Erythroblast (primary cell): ENCODE results near the gene IQCH.

ENCODE experiments used
- DNase-seq, 2 experiments: peaks; one replicate each; lab custom pipeline; 2025; lab: John Stamatoyannopoulos, UW
- GATA1 ChIP-seq: IDR thresholded peaks from 2 replicates; pipeline ENCODE4 v1.6.1; 2011; ENCODE audit warnings: low read depth, mild to moderate bottlenecking, control low read depth, low read length, moderate library complexity
- POLR2A ChIP-seq: IDR thresholded peaks from 2 replicates; pipeline ENCODE4 v1.6.1; 2011; ENCODE audit warnings: mild to moderate bottlenecking, low read length

The IQCH gene

GRCh38 chr15:67254238-67255175 lies at the start of gene IQCH, which contains the start of gene AAGAB:
Gene IQCH, plus strand, starts transcription at chr15:67254786. Its CDS starts 111 bp downstream, at chr15:67254897.
Gene AAGAB, minus strand, starts transcription at chr15:67254661. Its CDS starts 30 bp downstream, at chr15:67254631.
- TF ChIP-seq GATA1 (no peak), POLR2A (peak; percentile 92)
- peak; percentile 98 to 99 for DNase-seq

GRCh38 chr15:67207555-67208207 lies 46.9 kb upstream of the IQCH start:
- no peak for TF ChIP-seq GATA1
- no peak for DNase-seq

- TF ChIP-seq POLR2A (no peak), GATA1 (no peak)
- DNase-seq: peak; percentile 17 to 67
Measured at GRCh38 chr15:67208396-67208795, 46.2 kb upstream of the IQCH start.

DNA sequence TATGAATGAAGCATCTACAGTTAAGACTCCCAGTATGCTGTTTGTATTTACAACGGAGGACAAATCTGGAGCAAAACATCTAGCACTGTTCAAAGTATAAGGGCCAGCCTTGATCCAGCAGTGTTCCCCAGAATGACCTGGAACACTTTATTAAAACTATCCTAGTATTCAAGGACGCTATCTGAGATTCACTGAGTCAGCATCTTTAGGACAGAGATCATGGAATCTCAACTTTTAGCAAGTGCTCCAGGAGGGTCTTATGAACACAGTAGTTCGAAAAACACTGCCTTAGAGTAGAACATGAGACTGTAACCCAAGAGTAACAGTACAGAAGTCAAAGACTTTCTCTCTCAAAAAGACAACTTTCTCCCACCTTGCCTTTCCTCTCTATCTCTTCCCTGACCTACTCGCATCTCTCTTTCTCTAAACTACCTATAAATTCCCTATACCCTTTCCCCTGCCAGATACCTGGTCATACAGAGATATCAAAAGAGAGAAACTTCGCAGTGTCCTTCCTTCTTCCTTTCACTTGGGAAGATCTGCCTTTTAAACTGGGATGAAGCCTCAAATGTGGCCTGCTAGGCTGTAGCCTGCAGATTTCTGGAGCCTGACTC lies 43.9 kb upstream of the IQCH start:
- no peak for DNase-seq
- TF ChIP-seq POLR2A (no peak), GATA1 (no peak)

DNA sequence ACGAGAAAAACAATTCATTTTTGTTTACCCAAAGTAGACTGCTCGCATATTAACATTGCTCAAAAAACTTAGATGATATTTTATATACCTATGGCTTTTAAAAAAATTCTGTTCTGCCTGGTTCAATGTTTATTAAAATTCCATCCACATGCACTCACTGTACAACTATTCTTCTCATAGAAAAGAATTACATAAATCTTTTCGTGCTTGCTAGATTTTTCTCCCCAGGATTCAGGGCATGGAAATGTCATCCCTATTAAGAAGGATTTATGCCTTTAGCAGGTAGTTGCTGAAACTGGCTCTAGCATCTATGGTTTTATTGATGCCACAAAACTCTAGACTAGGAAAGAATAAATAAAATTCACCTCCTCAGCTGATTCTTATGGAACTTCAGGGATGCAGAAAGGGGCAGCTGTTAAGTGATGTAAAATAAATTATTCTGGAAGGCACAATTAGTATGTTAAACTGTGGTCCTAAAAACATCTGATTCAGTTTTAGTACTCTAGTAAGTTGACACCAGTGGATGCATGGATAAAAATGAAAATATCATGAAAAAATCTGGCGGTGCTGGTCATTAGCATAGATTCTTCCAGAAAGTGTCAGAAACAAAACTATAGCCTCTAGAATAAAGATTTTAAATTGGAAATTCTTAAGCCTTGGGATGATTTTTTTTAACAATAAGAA lies 41.8 kb upstream of the IQCH start:
- TF ChIP-seq GATA1 (no peak), POLR2A (no peak)
- DNase-seq: no peak

DNA sequence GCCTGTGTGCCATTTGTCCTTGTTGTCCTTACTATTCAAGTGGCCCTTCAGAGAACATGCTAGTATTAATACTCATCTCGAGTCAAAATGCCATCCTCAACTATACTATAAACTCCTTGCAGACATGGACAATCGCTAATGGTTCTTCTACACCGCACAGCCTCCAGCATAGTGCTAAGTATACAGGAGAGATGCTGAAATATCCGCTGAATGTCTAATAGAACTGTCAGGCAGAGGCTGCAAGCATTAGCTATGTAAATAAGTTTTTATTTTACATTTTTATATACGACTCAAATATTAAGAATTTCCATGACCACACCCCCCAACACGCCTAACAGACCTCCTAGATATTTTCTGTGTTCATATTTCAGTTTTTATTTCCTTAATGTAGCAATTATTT lies 39.5 kb upstream of the IQCH start:
- no peak for DNase-seq

DNA sequence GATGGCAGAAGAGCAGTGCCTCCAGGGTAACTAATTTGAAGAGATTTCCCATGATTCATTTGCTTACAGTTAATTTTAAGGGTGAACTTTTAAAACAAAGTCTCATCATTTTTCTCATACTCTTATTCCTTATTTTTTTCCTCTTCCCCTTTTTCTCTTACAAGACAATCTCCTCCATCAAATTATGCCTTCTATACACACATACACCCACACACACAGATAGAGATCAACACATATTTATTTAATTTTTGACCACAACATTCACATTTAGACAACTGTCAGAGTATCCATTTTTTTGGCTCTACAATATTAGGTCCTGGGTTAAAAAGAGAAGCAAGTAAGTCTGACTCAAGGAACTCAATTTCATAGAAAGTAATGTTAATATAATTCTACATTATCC lies 37.7 kb upstream of the IQCH start:
- no peak for TF ChIP-seq GATA1
- TF ChIP-seq POLR2A: no peak
- DNase-seq: no peak

More for the DNA sequence above, 39.5 kb upstream of the IQCH start:
- TF ChIP-seq GATA1: no peak
- TF ChIP-seq POLR2A: no peak

DNA sequence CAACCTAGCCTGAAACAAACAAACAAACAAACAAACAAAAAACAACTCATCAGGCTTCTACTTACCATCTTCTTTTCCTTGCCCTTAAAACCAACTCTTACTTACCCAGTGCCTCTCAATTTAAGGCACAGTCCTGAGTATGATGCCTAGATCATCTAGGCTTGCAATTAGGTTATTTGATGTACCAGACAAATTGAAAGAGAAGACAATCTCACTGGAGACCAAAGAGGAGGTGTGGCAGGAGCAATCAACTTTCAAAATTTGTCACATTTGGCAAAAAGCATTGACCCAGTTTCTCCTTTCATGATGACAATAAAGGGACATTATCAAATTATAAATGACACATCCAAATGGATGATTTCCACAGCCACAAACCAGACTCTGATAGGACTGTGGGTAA lies 36.2 kb upstream of the IQCH start:
- DNase-seq: no peak
- TF ChIP-seq GATA1: no peak
- no peak for TF ChIP-seq POLR2A

DNA sequence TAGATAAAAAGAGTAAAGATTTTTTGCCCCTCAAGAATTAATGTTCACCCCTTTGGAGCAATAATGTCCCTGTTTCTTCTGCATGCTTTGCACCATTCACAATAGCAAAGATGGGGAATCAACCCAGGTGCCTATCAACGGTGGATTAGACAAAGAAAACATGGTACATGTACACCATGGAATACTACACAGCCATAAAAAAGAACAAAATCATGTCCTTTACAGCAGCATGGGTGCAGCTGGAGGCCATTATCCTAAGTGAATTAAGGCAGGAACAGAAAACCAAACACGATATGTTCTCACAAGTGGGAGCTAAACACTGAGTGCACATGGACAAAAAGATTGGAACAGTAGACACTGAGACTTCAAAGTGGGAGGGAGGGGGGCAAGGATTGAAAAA lies 35.3 kb upstream of the IQCH start:
- no peak for TF ChIP-seq GATA1
- TF ChIP-seq POLR2A: no peak

DNA sequence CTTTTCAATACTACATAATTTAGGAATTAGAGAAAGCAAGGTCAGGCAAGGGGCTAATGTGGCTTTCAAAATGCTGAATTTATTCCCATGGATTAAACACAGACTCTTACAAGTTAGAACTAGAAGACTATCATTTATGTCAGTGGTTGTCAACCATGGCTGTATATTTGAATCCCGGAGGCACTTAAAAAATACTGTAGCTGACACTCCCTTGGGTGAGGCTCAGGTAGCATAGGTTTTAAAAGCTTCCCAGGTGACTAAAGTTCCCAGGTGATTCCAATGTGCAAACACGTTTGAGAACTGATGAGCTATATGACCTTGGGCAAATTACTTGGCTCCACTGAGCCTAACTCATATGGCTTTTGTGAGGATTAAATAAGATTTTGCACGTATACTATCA lies 29.7 kb upstream of the IQCH start:
- TF ChIP-seq POLR2A: no peak
- no peak for TF ChIP-seq GATA1
- no peak for DNase-seq

More for the DNA sequence above, 35.3 kb upstream of the IQCH start:
- DNase-seq: no peak

DNA sequence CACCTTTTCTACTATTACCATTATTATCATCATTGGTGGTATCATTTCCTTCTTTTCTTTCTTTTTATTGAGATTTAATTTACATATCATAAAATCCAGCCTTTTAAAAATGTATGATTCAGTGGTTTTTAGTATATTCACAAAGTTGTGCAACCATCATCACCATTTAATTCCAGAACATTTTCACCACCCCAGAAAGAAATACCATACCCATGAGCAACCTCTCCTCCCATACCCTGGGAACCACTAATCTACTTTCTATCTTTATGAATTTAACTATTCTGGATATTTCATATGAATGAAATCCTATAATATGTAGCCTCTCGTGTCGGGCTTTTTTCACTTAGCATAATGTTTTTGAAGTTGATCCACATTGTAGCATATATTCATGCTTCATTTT lies 29.2 kb upstream of the IQCH start:
- TF ChIP-seq POLR2A (no peak), GATA1 (no peak)
- no peak for DNase-seq

GRCh38 chr15:67227431-67227830 lies 27.2 kb upstream of the IQCH start:
- TF ChIP-seq POLR2A (no peak), GATA1 (no peak)
- DNase-seq: no peak

GRCh38 chr15:67227846-67228245 lies 26.7 kb upstream of the IQCH start:
- TF ChIP-seq GATA1: no peak

More at GRCh38 chr15:67227846-67228245, 26.7 kb upstream of the IQCH start:
- DNase-seq: no peak
